HEK293 (cell line): ENCODE data around the gene C17orf113.

Source experiments
- CTCF ChIA-PET: fragments of 350-600 bp; formaldehyde crosslinking; extraction: SDS; loops from one replicate; lab custom pipeline; 2021; ENCODE audit warnings: antibody characterized with exemption; lab: Yijun Ruan, JAX
- POLR2A ChIA-PET: fragments of 300-600 bp; formaldehyde crosslinking; extraction: SDS; loops from one replicate; lab custom pipeline; 2020; ENCODE audit warnings: antibody characterized with exemption, inconsistent platforms; lab: Yijun Ruan, JAX
- H3K27ac ChIP-seq: fragments of 200-500 bp; sonication (Bioruptor generic); 2 replicates; pipeline ENCODE4 v1.5.1; 2014; ENCODE audit warnings: low read depth, low read length, control low read depth, inconsistent platforms; ENCODE audit errors: extremely low read depth
- H3K36me3 ChIP-seq, 2 experiments: fragments of 200-500 bp in 1 of 2; sonication (Bioruptor generic) in 1 of 2; 1 replicate in 1 of 2; 2 replicates in 1 of 2; pipeline ENCODE4 v1.5.1; 2014 to 2017; ENCODE audit warnings: inconsistent platforms in 2 of 2, low read length in 2 of 2; ENCODE audit not compliant: control insufficient read depth in 2 of 2, insufficient read depth in 1 of 2
- H3K4me1 ChIP-seq: fragments of 200-500 bp; sonication (Bioruptor generic); 2 replicates; pipeline ENCODE4 v1.5.1; 2014; ENCODE audit warnings: mild to moderate bottlenecking, low read length, inconsistent platforms; ENCODE audit not compliant: control insufficient read depth, insufficient read depth
- H3K4me3 ChIP-seq: 2 replicates; pipeline ENCODE4 v1.5.1; 2011; ENCODE audit warnings: low read depth, mild to moderate bottlenecking, control low read depth, low read length, moderate library complexity
- H3K9me3 ChIP-seq: fragments of 200-500 bp; sonication (Bioruptor generic); 2 replicates; pipeline ENCODE4 v1.5.1; 2014; ENCODE audit warnings: low read depth, low read length, inconsistent platforms; ENCODE audit not compliant: control insufficient read depth, insufficient read depth
- OSR2 ChIP-seq: fragments of 450-650 bp; formaldehyde crosslinking; IDR thresholded peaks from 2 replicates; pipeline ENCODE4 v1.5.1; 2016; ENCODE audit warnings: missing biosample characterization, missing genetic modification characterization
- PRDM1 ChIP-seq: fragments of 450-650 bp; formaldehyde crosslinking; IDR thresholded peaks from 2 replicates; pipeline ENCODE4; 2016; ENCODE audit warnings: missing biosample characterization, missing genetic modification characterization
- ZBTB44 ChIP-seq: fragments of 450-650 bp; IDR thresholded peaks from 2 replicates; pipeline ENCODE4 v1.5.1; 2018; ENCODE audit warnings: missing biosample characterization, mild to moderate bottlenecking, missing genetic modification characterization
- ZNF324 ChIP-seq: fragments of 450-650 bp; formaldehyde crosslinking; IDR thresholded peaks from 2 replicates; pipeline ENCODE4 v1.5.1; 2016; ENCODE audit warnings: missing biosample characterization, missing genetic modification characterization
- ZNF404 ChIP-seq: fragments of 450-650 bp; formaldehyde crosslinking; IDR thresholded peaks from 2 replicates; pipeline ENCODE4 v1.5.1; 2017; ENCODE audit warnings: missing biosample characterization, missing genetic modification characterization
- ZNF529 ChIP-seq: fragments of 450-650 bp; formaldehyde crosslinking; IDR thresholded peaks from 2 replicates; pipeline ENCODE4 v1.5.1; 2017; ENCODE audit warnings: missing genetic modification characterization, missing biosample characterization; ENCODE audit not compliant: insufficient replicate concordance
- ZNF544 ChIP-seq: fragments of 450-650 bp; formaldehyde crosslinking; IDR thresholded peaks from 2 replicates; pipeline ENCODE4 v1.5.0; 2017; ENCODE audit warnings: missing biosample characterization, missing genetic modification characterization
- ZNF621 ChIP-seq: fragments of 450-650 bp; formaldehyde crosslinking; IDR thresholded peaks from 2 replicates; pipeline ENCODE4 v1.5.1; 2017; ENCODE audit warnings: missing biosample characterization, missing genetic modification characterization
- TF ChIP-seq, protein P1 (sequence below): fragments of 450-650 bp; formaldehyde crosslinking; IDR thresholded peaks from 2 replicates; pipeline ENCODE4 v1.5.1; 2016; ENCODE audit warnings: missing biosample characterization, missing genetic modification characterization

The C17orf113 gene

DNA sequence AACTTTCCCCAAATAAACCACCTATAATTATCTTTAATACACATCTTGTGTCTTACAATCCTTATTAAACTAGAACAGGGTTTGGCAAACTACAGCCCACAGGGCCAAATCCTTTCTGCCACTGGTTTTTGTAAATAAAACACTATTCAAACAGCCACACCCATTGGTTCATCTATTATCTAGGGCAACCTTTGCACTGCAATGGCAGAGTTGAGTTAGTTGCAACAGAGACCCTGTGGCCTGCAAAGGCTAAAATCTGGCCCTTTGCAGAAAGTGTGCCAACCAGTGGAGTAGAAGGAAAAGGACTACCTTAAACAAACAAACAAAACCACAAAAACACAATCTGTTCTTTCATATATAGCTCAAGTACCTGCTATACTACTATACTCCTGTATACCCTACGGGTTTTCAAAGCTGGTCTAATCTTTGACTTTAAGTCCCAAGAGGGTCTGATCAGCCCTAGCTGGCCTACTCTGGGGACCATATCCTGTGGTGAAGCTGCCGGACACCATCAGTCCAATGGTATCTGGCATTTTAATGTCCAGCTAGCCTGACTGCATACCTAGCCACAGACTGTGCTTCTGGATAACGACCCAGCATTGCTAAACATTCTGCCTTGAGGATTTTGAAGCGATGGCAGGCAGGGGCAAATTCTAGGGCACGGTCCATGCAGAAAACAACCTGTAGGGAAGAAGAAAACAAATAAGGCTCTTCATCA lies 60.5 kb downstream of the C17orf113 start:
- TF ChIP-seq, protein P1, sequence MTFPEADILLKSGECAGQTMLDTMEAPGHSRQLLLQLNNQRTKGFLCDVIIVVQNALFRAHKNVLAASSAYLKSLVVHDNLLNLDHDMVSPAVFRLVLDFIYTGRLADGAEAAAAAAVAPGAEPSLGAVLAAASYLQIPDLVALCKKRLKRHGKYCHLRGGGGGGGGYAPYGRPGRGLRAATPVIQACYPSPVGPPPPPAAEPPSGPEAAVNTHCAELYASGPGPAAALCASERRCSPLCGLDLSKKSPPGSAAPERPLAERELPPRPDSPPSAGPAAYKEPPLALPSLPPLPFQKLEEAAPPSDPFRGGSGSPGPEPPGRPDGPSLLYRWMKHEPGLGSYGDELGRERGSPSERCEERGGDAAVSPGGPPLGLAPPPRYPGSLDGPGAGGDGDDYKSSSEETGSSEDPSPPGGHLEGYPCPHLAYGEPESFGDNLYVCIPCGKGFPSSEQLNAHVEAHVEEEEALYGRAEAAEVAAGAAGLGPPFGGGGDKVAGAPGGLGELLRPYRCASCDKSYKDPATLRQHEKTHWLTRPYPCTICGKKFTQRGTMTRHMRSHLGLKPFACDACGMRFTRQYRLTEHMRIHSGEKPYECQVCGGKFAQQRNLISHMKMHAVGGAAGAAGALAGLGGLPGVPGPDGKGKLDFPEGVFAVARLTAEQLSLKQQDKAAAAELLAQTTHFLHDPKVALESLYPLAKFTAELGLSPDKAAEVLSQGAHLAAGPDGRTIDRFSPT (tag by site-specific recombination): no peak
- no peak for TF ChIP-seq OSR2 (tag by site-specific recombination)
- TF ChIP-seq ZBTB44 (tag by site-specific recombination): no peak
- no peak for TF ChIP-seq ZNF529 (tag by site-specific recombination)
- TF ChIP-seq ZNF404 (tag by site-specific recombination): no peak
- TF ChIP-seq ZNF621 (tag by site-specific recombination): no peak
- TF ChIP-seq ZNF544 (tag by site-specific recombination): no peak
- no peak overlapping the region for H3K4me3 ChIP-seq
- no peaks in the 10 kb centered on the region for H3K4me1 ChIP-seq
- ChIA-PET CTCF (interaction anchor here (0.6 to 1.4 kb wide), 3 partner anchors 30 to 191 kb away, joined by 3 to 5 read pairs (median 4); partner anchors contain the start of gene NKIRAS2), POLR2A (no interaction called here)
- H3K27ac ChIP-seq: no peak overlapping the region
- H3K36me3 ChIP-seq: peaks cover 91 to 96% of the 10 kb centered on the region in 2 experiments
- H3K9me3 ChIP-seq: no peaks in the 10 kb centered on the region

GRCh38 chr17:41988418-41988817 lies 62.0 kb downstream of the C17orf113 start:
- POLR2A ChIA-PET: no interaction called here
- Histone ChIP-seq H3K27ac (no peak overlapping the region), H3K9me3 (no peaks in the 10 kb centered on the region), H3K4me3 (no peak overlapping the region), H3K36me3 (peaks cover 90 to 98% of the 10 kb centered on the region in 2 experiments), H3K4me1 (no peaks in the 10 kb centered on the region)
- CTCF ChIA-PET: interaction anchor here (0.6 to 1.0 kb wide), 4 partner anchors 12 to 79 kb away, joined by 3 to 5 read pairs (median 3); no protein-coding TSS in a partner anchor
- peak; percentile 57; the same call in 1 of the 2 replicates for TF ChIP-seq PRDM1
- no peak for TF ChIP-seq ZNF324
